DOHH2 (cell line): ENCODE results near the gene CADPS2.

ENCODE experiments used
- H3F3A ChIP-seq: fragments of 200-600 bp; sonication (generic), shearing (Covaris generic); 2 replicates; pipeline ENCODE4 v1.6.0; 2016; ENCODE audit warnings: antibody characterized with exemption, mild to moderate bottlenecking; ENCODE audit not compliant: control insufficient read depth, insufficient read depth
- H3K27ac ChIP-seq: fragments of 200-600 bp; sonication (generic); 2 replicates; pipeline ENCODE4 v1.5.1; 2014; ENCODE audit warnings: low read depth, mild to moderate bottlenecking, low read length, moderate library complexity
- H3K27me3 ChIP-seq: fragments of 200-600 bp; sonication (generic); 2 replicates; pipeline ENCODE4 v1.6.1; 2014; ENCODE audit warnings: mild to moderate bottlenecking, low read length, mixed read lengths; ENCODE audit not compliant: control insufficient read depth
- H3K36me3 ChIP-seq: fragments of 200-600 bp; sonication (generic); 2 replicates; pipeline ENCODE4 v1.6.1; 2014; ENCODE audit warnings: mild to moderate bottlenecking, low read length, moderate library complexity, mixed read lengths; ENCODE audit not compliant: control insufficient read depth
- H3K4me1 ChIP-seq: fragments of 200-600 bp; sonication (generic); 2 replicates; pipeline ENCODE4 v1.6.1; 2014; ENCODE audit warnings: mild to moderate bottlenecking, low read length, mixed read lengths; ENCODE audit not compliant: control insufficient read depth
- H3K4me2 ChIP-seq: fragments of 200-600 bp; sonication (generic); 2 replicates; pipeline ENCODE4 v1.6.0; 2014; ENCODE audit warnings: mild to moderate bottlenecking, low read length, moderate library complexity
- H3K4me3 ChIP-seq: fragments of 200-600 bp; sonication (generic); 2 replicates; pipeline ENCODE4 v1.5.1; 2014; ENCODE audit warnings: mild to moderate bottlenecking, low read length, mixed read lengths
- H3K79me2 ChIP-seq: fragments of 200-600 bp; sonication (generic); 2 replicates; pipeline ENCODE4 v1.6.1; 2014; ENCODE audit warnings: mild to moderate bottlenecking, low read length, mixed read lengths; ENCODE audit not compliant: control insufficient read depth
- H3K9me2 ChIP-seq: fragments of 200-600 bp; sonication (generic); replicated peaks from 2 replicates; pipeline ENCODE4 v1.6.1; 2014; ENCODE audit warnings: mild to moderate bottlenecking, low read length, mixed read lengths; ENCODE audit not compliant: control insufficient read depth
- H3K9me3 ChIP-seq: fragments of 200-600 bp; sonication (generic); 2 replicates; pipeline ENCODE4 v1.6.1; 2014; ENCODE audit warnings: antibody characterized with exemption, low read length, mixed read lengths; ENCODE audit not compliant: control insufficient read depth, insufficient read depth
- H4K20me1 ChIP-seq: fragments of 200-600 bp; sonication (generic); 2 replicates; pipeline ENCODE4 v1.6.0; 2014; ENCODE audit warnings: low read depth, mild to moderate bottlenecking, antibody characterized with exemption, low read length, moderate library complexity; ENCODE audit not compliant: control insufficient read depth, insufficient read depth
- EZH2phosphoT487 ChIP-seq: fragments of 200-600 bp; sonication (generic); IDR thresholded peaks from 2 replicates; pipeline ENCODE4 v1.6.1; 2017; ENCODE audit warnings: borderline replicate concordance, mild to moderate bottlenecking, antibody characterized with exemption, low read length, moderate library complexity, mixed read lengths
- TF ChIP-seq, protein P1 (sequence below): fragments of 200-600 bp; sonication (generic); IDR thresholded peaks from one replicate; pipeline ENCODE4 v1.5.1; 2014; ENCODE audit warnings: antibody characterized with exemption, mild to moderate bottlenecking, low read depth, low read length; ENCODE audit not compliant: poor library complexity, severe bottlenecking

CADPS2 gene

DNA sequence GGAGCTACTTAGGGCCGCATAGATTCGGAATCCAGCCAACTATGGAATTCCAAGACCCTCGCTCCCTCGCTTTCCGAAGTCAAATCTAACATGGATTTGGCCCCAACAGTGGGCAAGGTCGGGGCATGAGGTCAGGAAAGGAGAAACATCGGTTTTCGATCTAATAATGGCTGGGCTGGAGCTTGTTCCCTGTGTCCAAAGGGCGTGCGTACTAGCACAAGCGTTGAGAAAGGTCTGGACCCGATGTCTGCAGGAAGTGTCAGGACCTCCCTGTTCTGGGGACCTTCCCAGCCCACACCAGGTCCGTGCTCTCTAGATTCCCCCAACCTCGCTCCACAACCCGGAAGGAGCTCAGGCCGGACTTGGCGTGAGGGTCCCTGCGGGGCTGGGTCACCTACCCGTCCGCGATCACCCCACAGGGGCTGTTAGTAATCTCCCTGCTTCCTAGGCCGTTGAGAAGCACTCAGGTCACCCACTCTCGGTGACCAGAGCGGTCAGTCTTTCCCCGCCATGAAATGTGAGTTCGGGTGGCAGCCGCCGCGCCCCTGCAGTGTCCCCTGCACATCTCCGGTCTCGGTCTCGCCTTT, 586.5 kb downstream of the CADPS2 start:
- TF ChIP-seq, protein P1, sequence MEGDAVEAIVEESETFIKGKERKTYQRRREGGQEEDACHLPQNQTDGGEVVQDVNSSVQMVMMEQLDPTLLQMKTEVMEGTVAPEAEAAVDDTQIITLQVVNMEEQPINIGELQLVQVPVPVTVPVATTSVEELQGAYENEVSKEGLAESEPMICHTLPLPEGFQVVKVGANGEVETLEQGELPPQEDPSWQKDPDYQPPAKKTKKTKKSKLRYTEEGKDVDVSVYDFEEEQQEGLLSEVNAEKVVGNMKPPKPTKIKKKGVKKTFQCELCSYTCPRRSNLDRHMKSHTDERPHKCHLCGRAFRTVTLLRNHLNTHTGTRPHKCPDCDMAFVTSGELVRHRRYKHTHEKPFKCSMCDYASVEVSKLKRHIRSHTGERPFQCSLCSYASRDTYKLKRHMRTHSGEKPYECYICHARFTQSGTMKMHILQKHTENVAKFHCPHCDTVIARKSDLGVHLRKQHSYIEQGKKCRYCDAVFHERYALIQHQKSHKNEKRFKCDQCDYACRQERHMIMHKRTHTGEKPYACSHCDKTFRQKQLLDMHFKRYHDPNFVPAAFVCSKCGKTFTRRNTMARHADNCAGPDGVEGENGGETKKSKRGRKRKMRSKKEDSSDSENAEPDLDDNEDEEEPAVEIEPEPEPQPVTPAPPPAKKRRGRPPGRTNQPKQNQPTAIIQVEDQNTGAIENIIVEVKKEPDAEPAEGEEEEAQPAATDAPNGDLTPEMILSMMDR: no peak
- TF ChIP-seq EZH2phosphoT487: no peak
- no peak overlapping the region for H3K4me3 ChIP-seq
- H3K4me2 ChIP-seq: no peak overlapping the region
- H3K36me3 ChIP-seq: no peaks in the 10 kb centered on the region
- H3K27me3 ChIP-seq: peaks cover 2% of the 10 kb centered on the region; the same call in 1 of the 2 replicates
- no peaks in the 10 kb centered on the region for H3K4me1 ChIP-seq
- H3K9me2 ChIP-seq: no peaks in the 10 kb centered on the region
- no peaks in the 10 kb centered on the region for H3F3A ChIP-seq
- H3K27ac ChIP-seq: no peak overlapping the region
- H3K9me3 ChIP-seq: peaks cover 10% of the 10 kb centered on the region; the same call in 1 of the 2 replicates
- no peaks in the 10 kb centered on the region for H3K79me2 ChIP-seq
- H4K20me1 ChIP-seq: no peaks in the 10 kb centered on the region

- Histone ChIP-seq H4K20me1 (no peaks in the 10 kb centered on the region), H3K4me3 (no peak overlapping the region), H3K79me2 (no peaks in the 10 kb centered on the region), H3K4me2 (no peak overlapping the region), H3K4me1 (no peaks in the 10 kb centered on the region), H3K9me3 (peaks cover 6% of the 10 kb centered on the region; the same call in 1 of the 2 replicates), H3K27ac (no peak overlapping the region), H3K36me3 (no peaks in the 10 kb centered on the region), H3K9me2 (no peaks in the 10 kb centered on the region), H3K27me3 (peaks cover 2% of the 10 kb centered on the region; the same call in 1 of the 2 replicates), H3F3A (no peaks in the 10 kb centered on the region)
- TF ChIP-seq, protein P1: no peak
- no peak for TF ChIP-seq EZH2phosphoT487
These were observed 587.6 kb downstream of the CADPS2 start for GRCh38 chr7:122298618-122299017.

- H3K4me1 ChIP-seq: no peaks in the 10 kb centered on the region
- TF ChIP-seq, protein P1: no peak
- TF ChIP-seq EZH2phosphoT487: no peak
- no peaks in the 10 kb centered on the region for H4K20me1 ChIP-seq
- H3F3A ChIP-seq: no peaks in the 10 kb centered on the region
- H3K9me3 ChIP-seq: peaks cover 6% of the 10 kb centered on the region; the same call in 1 of the 2 replicates
- H3K36me3 ChIP-seq: no peaks in the 10 kb centered on the region
- no peaks in the 10 kb centered on the region for H3K9me2 ChIP-seq
- no peaks in the 10 kb centered on the region for H3K79me2 ChIP-seq
- no peak overlapping the region for H3K4me2 ChIP-seq
- H3K27ac ChIP-seq: no peak overlapping the region
- no peak overlapping the region for H3K4me3 ChIP-seq
- H3K27me3 ChIP-seq: peaks cover 2% of the 10 kb centered on the region; the same call in 1 of the 2 replicates
These were observed 588.1 kb downstream of the CADPS2 start for GRCh38 chr7:122298131-122298530.
